OCI-LY1 (cell line): ENCODE results near the gene RAI14.

Source experiments
- EZH2 ChIP-seq: fragments of 200-600 bp; sonication (generic), shearing (Covaris generic); IDR thresholded peaks from 2 replicates; pipeline ENCODE4 v1.8.0; 2017; ENCODE audit warnings: borderline replicate concordance, mixed run types, mild to moderate bottlenecking, antibody characterized with exemption, low read length, moderate library complexity, mixed read lengths
- TF ChIP-seq, protein P1 (sequence below): fragments of 200-600 bp; sonication (generic), shearing (Covaris generic); IDR thresholded peaks from 2 replicates; pipeline ENCODE4 v1.5.1; 2017; ENCODE audit warnings: mild to moderate bottlenecking, antibody characterized with exemption, low read length, moderate library complexity, mixed read lengths

DNA sequence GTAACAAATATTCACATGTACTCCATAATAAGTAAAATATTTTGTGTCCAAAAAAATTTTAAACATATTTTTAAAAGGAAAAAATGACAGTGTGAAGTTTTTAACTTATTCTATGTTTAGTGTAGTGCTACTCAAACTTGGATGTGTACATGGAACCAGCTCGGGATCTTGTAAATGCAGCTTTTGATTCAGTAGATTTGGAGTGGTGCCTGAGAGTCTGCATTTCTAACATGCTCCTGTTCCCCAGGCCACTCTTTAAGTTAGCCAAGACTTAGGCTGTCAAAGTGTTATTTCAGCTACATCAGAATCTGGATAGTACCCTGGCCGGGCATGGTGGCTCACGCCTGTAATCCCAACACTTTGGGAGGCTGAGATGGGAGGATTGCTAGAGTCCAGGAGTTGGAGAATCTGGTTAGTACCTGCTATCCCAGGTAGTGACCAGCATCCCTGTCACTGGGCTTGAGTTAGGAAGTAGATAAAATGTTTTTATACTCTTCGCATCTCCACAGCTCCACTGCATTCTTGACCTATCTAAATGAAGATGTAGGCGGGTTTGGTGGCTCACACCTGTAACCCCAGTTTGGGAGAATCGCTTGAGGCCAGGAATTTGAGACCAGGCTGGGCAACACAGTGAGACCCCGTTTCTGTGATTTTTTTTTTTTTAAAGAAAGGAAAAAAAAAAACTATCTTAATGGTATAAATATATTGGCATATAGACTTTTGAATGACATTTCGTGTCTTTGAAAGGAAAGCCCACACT, 122.1 kb downstream of the RAI14 start:
- no peak for TF ChIP-seq EZH2
- TF ChIP-seq, protein P1, sequence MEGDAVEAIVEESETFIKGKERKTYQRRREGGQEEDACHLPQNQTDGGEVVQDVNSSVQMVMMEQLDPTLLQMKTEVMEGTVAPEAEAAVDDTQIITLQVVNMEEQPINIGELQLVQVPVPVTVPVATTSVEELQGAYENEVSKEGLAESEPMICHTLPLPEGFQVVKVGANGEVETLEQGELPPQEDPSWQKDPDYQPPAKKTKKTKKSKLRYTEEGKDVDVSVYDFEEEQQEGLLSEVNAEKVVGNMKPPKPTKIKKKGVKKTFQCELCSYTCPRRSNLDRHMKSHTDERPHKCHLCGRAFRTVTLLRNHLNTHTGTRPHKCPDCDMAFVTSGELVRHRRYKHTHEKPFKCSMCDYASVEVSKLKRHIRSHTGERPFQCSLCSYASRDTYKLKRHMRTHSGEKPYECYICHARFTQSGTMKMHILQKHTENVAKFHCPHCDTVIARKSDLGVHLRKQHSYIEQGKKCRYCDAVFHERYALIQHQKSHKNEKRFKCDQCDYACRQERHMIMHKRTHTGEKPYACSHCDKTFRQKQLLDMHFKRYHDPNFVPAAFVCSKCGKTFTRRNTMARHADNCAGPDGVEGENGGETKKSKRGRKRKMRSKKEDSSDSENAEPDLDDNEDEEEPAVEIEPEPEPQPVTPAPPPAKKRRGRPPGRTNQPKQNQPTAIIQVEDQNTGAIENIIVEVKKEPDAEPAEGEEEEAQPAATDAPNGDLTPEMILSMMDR: no peak
